Activated CD4-positive, alpha-beta T cell treated with anti-CD3 and anti-CD28 coated beads for 36 hours (primary cell): ENCODE results near the gene CD36. TPM values are rescaled to one million over a fixed set of nuclear protein-coding genes. Genes with fewer than 3 reads are reported as not detected.

Experiments used
- ATAC-seq: fragments of 200-7000 bp; cut with Tn5 transposase; one replicate; pipeline ENCODE4 v1.10.0; 2021; ENCODE audit warnings: mild to moderate bottlenecking, moderate library complexity
- CTCF ChIA-PET: fragments of 350-600 bp; sonication (Branson Sonifier 250); formaldehyde crosslinking; loops from one replicate; lab custom pipeline; 2021; ENCODE audit warnings: antibody characterized with exemption; lab: Charles Lee
- POLR2A ChIA-PET: fragments of 350-600 bp; sonication (Branson Sonifier 250); formaldehyde crosslinking; loops from one replicate; lab custom pipeline; 2021; ENCODE audit warnings: antibody characterized with exemption, inconsistent platforms; lab: Charles Lee
- DNase-seq: peaks from one replicate; pipeline ENCODE4 v3.0.0-alpha.2; 2020
- H3K27ac Mint-ChIP-seq: one replicate; pipeline ENCODE4 v1.8.0; 2021; ENCODE audit warnings: mixed read lengths
- H3K27me3 Mint-ChIP-seq: one replicate; pipeline ENCODE4 v1.8.0; 2021; ENCODE audit warnings: mixed read lengths
- H3K36me3 Mint-ChIP-seq: one replicate; pipeline ENCODE4 v1.8.0; 2021; ENCODE audit warnings: low read depth, mixed read lengths
- H3K4me1 Mint-ChIP-seq: one replicate; pipeline ENCODE4 v1.8.0; 2021; ENCODE audit warnings: mixed read lengths
- H3K4me3 Mint-ChIP-seq: one replicate; pipeline ENCODE4 v1.8.0; 2021; ENCODE audit warnings: mild to moderate bottlenecking, moderate library complexity, mixed read lengths
- H3K9me3 Mint-ChIP-seq: one replicate; pipeline ENCODE4 v1.8.0; 2021; ENCODE audit warnings: low read depth, mixed read lengths
- intact Hi-C, 2 experiments: fragments of 100-400 bp; cut with DNase I in 1 of 2; cut with micrococcal nuclease in 1 of 2; formaldehyde crosslinking; loops; one replicate each; pipeline versions ENCODE4 v1.14.2 to v1.15.1; 2022 to 2024; cut with DNase I, micrococcal nuclease
- total RNA-seq, 2 experiments: library from RNA; stranded (reverse); gene quantifications; one replicate each; pipeline ENCODE4 v1.2.3, GENCODE V29; 2021

CD36 gene
- total RNA-seq, 2 experiments from 2014 or later: not detected

- ATAC-seq: no peak
- Mint-ChIP-seq H3K9me3 (no peaks in the 10 kb centered on the region), H3K4me1 (no peaks in the 10 kb centered on the region), H3K36me3 (no peaks in the 10 kb centered on the region), H3K4me3 (no peak overlapping the region), H3K27ac (no peak overlapping the region), H3K27me3 (no peaks in the 10 kb centered on the region)
- no peak for DNase-seq
- CTCF ChIA-PET: interaction anchor here (0.6 kb wide), 1 partner anchor 23 kb away, joined by 4 read pairs; no protein-coding TSS in a partner anchor
- intact Hi-C loops: no loop called here
- POLR2A ChIA-PET: no interaction called here
These were observed 30.1 kb upstream of the CD36 start for GRCh38 chr7:80608336-80608735.

DNA sequence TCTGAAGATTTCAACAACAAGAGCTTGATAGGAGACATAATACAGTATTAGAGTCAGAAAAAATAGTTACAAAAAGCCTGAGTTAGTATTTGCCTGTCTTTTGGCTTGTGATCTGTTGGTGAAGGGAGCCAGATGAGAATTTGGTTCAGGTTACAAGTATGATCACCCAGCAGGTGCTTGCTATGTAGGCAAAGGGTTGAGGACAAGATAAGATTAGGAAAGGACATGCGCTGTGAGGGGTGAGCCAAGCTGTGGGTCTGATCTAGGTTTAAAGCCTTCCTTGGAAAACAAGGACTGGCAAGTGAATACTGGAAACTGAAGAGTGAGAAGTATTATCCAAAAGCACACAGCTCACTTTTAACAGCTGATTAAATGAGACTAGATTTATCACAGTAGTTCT, 28.7 kb upstream of the CD36 start:
- POLR2A ChIA-PET: no interaction called here
- DNase-seq: no peak
- Mint-ChIP-seq H3K36me3 (no peaks in the 10 kb centered on the region), H3K27me3 (no peaks in the 10 kb centered on the region), H3K4me1 (no peaks in the 10 kb centered on the region), H3K9me3 (no peaks in the 10 kb centered on the region), H3K4me3 (no peak overlapping the region), H3K27ac (no peak overlapping the region)
- CTCF ChIA-PET: no interaction called here
- ATAC-seq: no peak
- intact Hi-C loops: no loop called here

DNA sequence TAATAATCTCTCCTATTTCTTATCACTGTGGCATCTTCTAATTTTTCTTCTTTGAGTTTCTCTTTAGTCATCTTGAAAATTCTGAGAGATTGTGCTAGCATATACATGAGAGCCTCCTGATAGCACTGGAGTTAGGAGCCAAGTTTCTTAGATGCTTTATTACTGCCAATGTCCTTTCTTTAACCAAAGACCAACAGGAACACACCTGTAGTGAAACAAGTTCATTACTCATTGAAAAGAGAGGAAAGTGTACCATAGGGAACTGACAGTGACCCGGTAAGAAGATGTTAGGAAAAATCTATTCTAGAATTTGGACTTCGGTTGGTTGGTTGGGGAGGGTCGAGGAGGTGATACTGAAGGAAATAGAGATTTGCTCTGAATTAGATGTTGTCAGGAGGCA, 27.1 kb upstream of the CD36 start:
- H3K9me3 Mint-ChIP-seq: no peaks in the 10 kb centered on the region
- H3K4me3 Mint-ChIP-seq: no peak overlapping the region
- no peaks in the 10 kb centered on the region for H3K4me1 Mint-ChIP-seq
- no peaks in the 10 kb centered on the region for H3K27me3 Mint-ChIP-seq
- H3K36me3 Mint-ChIP-seq: no peaks in the 10 kb centered on the region
- H3K27ac Mint-ChIP-seq: no peak overlapping the region
- DNase-seq (no peak), ATAC-seq (no peak)
- ChIA-PET POLR2A (no interaction called here), CTCF (no interaction called here)
- intact Hi-C loops: no loop called here

- ATAC-seq (no peak), DNase-seq (no peak)
- no peaks in the 10 kb centered on the region for H3K36me3 Mint-ChIP-seq
- CTCF ChIA-PET: no interaction called here
- no peaks in the 10 kb centered on the region for H3K9me3 Mint-ChIP-seq
- no peak overlapping the region for H3K27ac Mint-ChIP-seq
- intact Hi-C loops: no loop called here
- POLR2A ChIA-PET: no interaction called here
- no peaks in the 10 kb centered on the region for H3K27me3 Mint-ChIP-seq
- no peak overlapping the region for H3K4me3 Mint-ChIP-seq
- H3K4me1 Mint-ChIP-seq: no peaks in the 10 kb centered on the region
These were observed 26.7 kb upstream of the CD36 start for GRCh38 chr7:80611779-80612178.

GRCh38 chr7:80612880-80613279, 25.6 kb upstream of the CD36 start:
- Mint-ChIP-seq H3K36me3 (no peaks in the 10 kb centered on the region), H3K4me3 (no peak overlapping the region), H3K4me1 (no peaks in the 10 kb centered on the region), H3K9me3 (no peaks in the 10 kb centered on the region), H3K27ac (no peak overlapping the region), H3K27me3 (no peaks in the 10 kb centered on the region)
- no peak for ATAC-seq
- ChIA-PET POLR2A (no interaction called here), CTCF (interaction anchor here (0.6 kb wide), 1 partner anchor 499 kb away, joined by 3 read pairs; no protein-coding TSS in a partner anchor)
- intact Hi-C loops: no loop called here
- DNase-seq: no peak

GRCh38 chr7:80613519-80613918, 24.9 kb upstream of the CD36 start:
- CTCF ChIA-PET: no interaction called here
- no peaks in the 10 kb centered on the region for H3K4me1 Mint-ChIP-seq

DNA sequence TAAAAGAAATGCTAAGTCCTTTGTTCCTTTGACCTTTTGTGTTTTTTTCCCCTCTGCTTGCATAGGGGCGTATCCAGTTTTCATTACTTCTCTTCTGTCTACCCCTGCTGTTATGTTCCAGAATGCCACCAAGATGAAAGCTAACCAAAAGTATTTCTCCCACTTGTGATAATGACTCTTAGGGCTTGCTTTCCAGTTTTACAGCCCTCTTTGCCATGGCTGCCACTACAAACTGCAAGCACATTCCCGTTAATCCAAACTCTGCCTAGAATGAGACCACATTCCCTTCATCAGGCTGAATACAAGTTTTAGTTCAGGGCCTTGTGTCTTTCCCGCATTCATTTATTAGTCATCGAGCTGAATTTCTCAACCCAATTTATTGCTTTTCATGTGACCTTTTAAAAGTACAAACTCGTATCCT, 23.6 kb upstream of the CD36 start:
- intact Hi-C loops: no loop called here
- ATAC-seq (no peak), DNase-seq (no peak)
- POLR2A ChIA-PET: no interaction called here
- Mint-ChIP-seq H3K36me3 (no peaks in the 10 kb centered on the region), H3K27ac (no peak overlapping the region), H3K4me3 (no peak overlapping the region), H3K27me3 (no peaks in the 10 kb centered on the region), H3K4me1 (no peaks in the 10 kb centered on the region), H3K9me3 (peaks cover 2% of the 10 kb centered on the region)
- CTCF ChIA-PET: interaction anchor here (0.7 kb wide), 1 partner anchor 132 kb away, joined by 3 read pairs; no protein-coding TSS in a partner anchor

More at GRCh38 chr7:80613519-80613918, 24.9 kb upstream of the CD36 start:
- DNase-seq (no peak), ATAC-seq (no peak)
- POLR2A ChIA-PET: no interaction called here
- Mint-ChIP-seq H3K27ac (no peak overlapping the region), H3K4me3 (no peak overlapping the region), H3K36me3 (no peaks in the 10 kb centered on the region), H3K9me3 (peaks cover 1% of the 10 kb centered on the region), H3K27me3 (no peaks in the 10 kb centered on the region)
- intact Hi-C loops: no loop called here

DNA sequence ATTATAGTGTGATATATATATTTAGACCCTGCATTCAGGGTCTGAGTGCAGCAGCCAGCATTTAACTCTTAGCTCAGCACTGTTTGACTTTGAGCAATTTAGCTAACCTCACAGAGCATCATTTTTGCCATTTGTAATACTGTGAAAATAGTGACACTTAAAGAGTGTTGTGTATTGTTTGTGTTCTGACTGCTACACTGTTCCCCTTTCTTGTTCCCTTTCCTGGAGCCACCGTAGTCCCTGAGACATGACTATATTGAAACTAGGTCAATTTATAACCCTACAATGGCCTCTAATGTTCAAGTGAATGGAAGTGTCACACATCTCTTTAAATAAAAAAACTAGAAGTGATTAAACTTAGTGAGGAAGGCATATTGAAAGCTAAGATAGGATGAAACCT, 20.3 kb upstream of the CD36 start:
- intact Hi-C loops: no loop called here
- no peaks in the 10 kb centered on the region for H3K27me3 Mint-ChIP-seq
- no peak overlapping the region for H3K4me3 Mint-ChIP-seq
- no peaks in the 10 kb centered on the region for H3K36me3 Mint-ChIP-seq
- ATAC-seq: no peak
- no peaks in the 10 kb centered on the region for H3K4me1 Mint-ChIP-seq
- DNase-seq: no peak
- POLR2A ChIA-PET: no interaction called here
- peaks cover 2% of the 10 kb centered on the region for H3K9me3 Mint-ChIP-seq
- no peak overlapping the region for H3K27ac Mint-ChIP-seq
- CTCF ChIA-PET: no interaction called here

DNA sequence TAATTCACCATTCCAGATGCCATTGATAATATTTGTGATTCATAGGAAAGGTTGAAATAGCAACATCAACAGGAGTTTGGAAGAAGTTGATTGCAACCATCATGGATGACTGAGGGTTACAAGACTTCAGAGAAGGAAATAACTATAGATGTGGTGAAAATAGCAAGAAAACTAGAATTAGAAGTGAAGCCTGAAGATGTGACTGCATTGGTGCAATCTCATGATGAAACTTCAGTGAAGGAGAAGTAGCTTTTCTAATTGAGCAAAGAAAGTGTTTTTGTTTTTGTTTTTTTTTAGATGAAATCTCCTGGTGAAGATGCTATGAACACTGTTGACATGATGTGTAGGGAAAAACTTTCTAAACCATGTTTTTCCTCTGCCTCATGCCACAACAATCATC, 18.7 kb upstream of the CD36 start:
- no peak for DNase-seq
- H3K27ac Mint-ChIP-seq: no peak overlapping the region
- H3K4me3 Mint-ChIP-seq: no peak overlapping the region
- no peaks in the 10 kb centered on the region for H3K4me1 Mint-ChIP-seq
- H3K36me3 Mint-ChIP-seq: no peaks in the 10 kb centered on the region
- peaks cover 2% of the 10 kb centered on the region for H3K9me3 Mint-ChIP-seq
- H3K27me3 Mint-ChIP-seq: no peaks in the 10 kb centered on the region
- ChIA-PET CTCF (interaction anchor here (0.6 kb wide), 1 partner anchor 178 kb away, joined by 4 read pairs; no protein-coding TSS in a partner anchor), POLR2A (no interaction called here)
- no peak for ATAC-seq
- intact Hi-C loops: no loop called here

- ChIA-PET POLR2A (no interaction called here), CTCF (no interaction called here)
- DNase-seq (no peak), ATAC-seq (no peak)
- intact Hi-C loops: no loop called here
- Mint-ChIP-seq H3K27me3 (no peaks in the 10 kb centered on the region), H3K9me3 (peaks cover 2% of the 10 kb centered on the region), H3K27ac (no peak overlapping the region), H3K36me3 (no peaks in the 10 kb centered on the region), H3K4me1 (no peaks in the 10 kb centered on the region), H3K4me3 (no peak overlapping the region)
These were observed 15.9 kb upstream of the CD36 start for GRCh38 chr7:80622541-80622940.

- no peaks in the 10 kb centered on the region for H3K27me3 Mint-ChIP-seq
- ChIA-PET POLR2A (no interaction called here), CTCF (no interaction called here)
- H3K9me3 Mint-ChIP-seq: no peaks in the 10 kb centered on the region
- ATAC-seq (no peak), DNase-seq (no peak)
- H3K4me1 Mint-ChIP-seq: no peaks in the 10 kb centered on the region
- no peak overlapping the region for H3K4me3 Mint-ChIP-seq
- H3K27ac Mint-ChIP-seq: no peak overlapping the region
- intact Hi-C loops: no loop called here
- H3K36me3 Mint-ChIP-seq: no peaks in the 10 kb centered on the region
These were observed 14.8 kb upstream of the CD36 start for GRCh38 chr7:80623503-80624252.

- Mint-ChIP-seq H3K27ac (no peak overlapping the region), H3K4me3 (no peak overlapping the region), H3K36me3 (no peaks in the 10 kb centered on the region), H3K27me3 (no peaks in the 10 kb centered on the region), H3K4me1 (no peaks in the 10 kb centered on the region), H3K9me3 (no peaks in the 10 kb centered on the region)
- ATAC-seq: no peak
- ChIA-PET POLR2A (no interaction called here), CTCF (no interaction called here)
- intact Hi-C loops: no loop called here
- DNase-seq: no peak
These were observed 13.7 kb upstream of the CD36 start for GRCh38 chr7:80624763-80625162.
